ENCODE results near the gene ADAM12. TPM values are rescaled to one million over a fixed set of nuclear protein-coding genes. Genes with fewer than 3 reads are reported as not detected.

ADAM12 gene
- total RNA-seq, 1 experiment from 2014 or later, result not detected

GRCh38 chr10:126102636-126103035, 285.6 kb downstream of the ADAM12 start (continued):
- TF ChIP-seq FOSL1 (IDR thresholded peaks at IDR 0.05; ENCODE audit: low read depth), result no peak
- no peak for TF ChIP-seq TCF7L2 (IDR thresholded peaks at IDR 0.05; ENCODE audit: borderline replicate concordance, extremely low read depth, insufficient read depth, insufficient read length)
- TF ChIP-seq SRF (IDR thresholded peaks at IDR 0.05; ENCODE audit: low read depth), result no peak
- TF ChIP-seq, protein P1, sequence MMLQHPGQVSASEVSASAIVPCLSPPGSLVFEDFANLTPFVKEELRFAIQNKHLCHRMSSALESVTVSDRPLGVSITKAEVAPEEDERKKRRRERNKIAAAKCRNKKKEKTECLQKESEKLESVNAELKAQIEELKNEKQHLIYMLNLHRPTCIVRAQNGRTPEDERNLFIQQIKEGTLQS (IDR thresholded peaks at IDR 0.05), result no peak
- TF ChIP-seq YY1 (IDR thresholded peaks at IDR 0.05; ENCODE audit: extremely low read depth, insufficient replicate concordance, low read depth, low read length), result no peak
- TF ChIP-seq ELF1 (IDR thresholded peaks at IDR 0.05; ENCODE audit: borderline replicate concordance, low read depth), result no peak
- no peak for TF ChIP-seq EZH2 (IDR thresholded peaks at IDR 0.05)
- no peak for TF ChIP-seq SP1 (IDR thresholded peaks at IDR 0.05; ENCODE audit: low read depth)
- TF ChIP-seq REST (IDR thresholded peaks at IDR 0.05; ENCODE audit: low read depth), result no peak
- no peak for TF ChIP-seq EGR1 (IDR thresholded peaks at IDR 0.05; ENCODE audit: low read depth)
- TF ChIP-seq JUND (IDR thresholded peaks at IDR 0.05), result no peak
- TF ChIP-seq CEBPB (IDR thresholded peaks at IDR 0.05; ENCODE audit: low read depth), result no peak

DNA sequence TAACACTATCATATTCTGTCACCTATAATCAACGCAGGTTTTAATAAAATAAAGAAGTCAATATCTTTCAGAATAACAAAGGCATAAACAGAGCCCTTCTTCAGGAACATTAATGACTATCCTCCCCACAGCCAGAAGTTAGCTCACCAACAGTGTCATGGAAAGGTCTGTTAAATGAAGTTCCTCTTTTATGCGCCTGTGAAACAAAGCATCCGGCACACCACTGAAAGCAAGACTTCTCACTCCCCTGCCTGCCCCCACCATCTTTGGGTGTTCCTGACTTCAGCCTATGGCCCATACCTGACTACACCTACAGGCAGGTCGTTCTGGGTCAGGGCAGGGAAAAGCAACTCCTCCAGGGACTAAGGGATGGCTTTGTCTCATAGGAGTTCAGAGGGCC, 286.5 kb downstream of the ADAM12 start:
- POLR2A ChIA-PET, result no interaction called here
- DNase-seq (ENCODE audit: low read depth, low spot score) (no peak), ATAC-seq (no peak)
- Histone ChIP-seq H4K20me1 (ENCODE audit: insufficient read depth) (no peaks in the 10 kb centered on the region), H3K9me2 (ENCODE audit: insufficient read depth) (no peaks in the 10 kb centered on the region), H3K4me2 (ENCODE audit: low read length) (no peak overlapping the region), H3K27me3 (ENCODE audit: insufficient read depth, low read length) (peaks cover 57% of the 10 kb centered on the region), H3K9ac (ENCODE audit: low read length) (no peak overlapping the region), H3K9me3 (ENCODE audit: control insufficient read depth in 1 of 2, insufficient read depth in 1 of 2, low read depth in 1 of 2, low read length in 2 of 2) (no peaks in the 10 kb centered on the region), H3K4me1 (ENCODE audit: control insufficient read depth in 1 of 2, insufficient read depth in 2 of 2, low read length in 2 of 2) (no peaks in the 10 kb centered on the region), H3K4me3 (replicated peaks in 1 of 2; ENCODE audit: low read depth in 1 of 2, low read length in 2 of 2) (no peak overlapping the region), H3K27ac (ENCODE audit: low read depth, low read length) (no peak overlapping the region), H2AFZ (ENCODE audit: low read depth, low read length, poor library complexity, severe bottlenecking) (no peak overlapping the region), H3K79me2 (ENCODE audit: insufficient read depth, low read length) (no peaks in the 10 kb centered on the region), H3K36me3 (ENCODE audit: control insufficient read depth in 1 of 2, insufficient read depth in 2 of 2, low read length in 2 of 2) (no peaks in the 10 kb centered on the region)
- CTCF ChIA-PET, result no interaction called here
- no TSS peak for BruUV-seq (replicated peaks)
- RAD21 ChIA-PET (ENCODE audit: low non-redundant PET in 1 of 2, low total read pairs in 2 of 2, uncharacterized antibody in 2 of 2, unreplicated experiment in 2 of 2), result no interaction called here
- intact Hi-C loops (cut with micrococcal nuclease), result no loop called here
- TF ChIP-seq ZFX (IDR thresholded peaks at IDR 0.05) (no peak), CEBPB (IDR thresholded peaks at IDR 0.05; ENCODE audit: low read depth) (no peak), ZNF274 (IDR thresholded peaks at IDR 0.05; ENCODE audit: low read depth, low read length) (no peak), RAD21 (IDR thresholded peaks at IDR 0.05; ENCODE audit: low read depth) (no peak), SIN3A (IDR thresholded peaks at IDR 0.05; ENCODE audit: low read depth) (no peak), CBX3 (IDR thresholded peaks at IDR 0.05; ENCODE audit: low read depth) (no peak), JUND (IDR thresholded peaks at IDR 0.05) (no peak), ELF1 (IDR thresholded peaks at IDR 0.05; ENCODE audit: borderline replicate concordance, low read depth) (no peak), EZH2phosphoT487 (IDR thresholded peaks at IDR 0.05; ENCODE audit: borderline replicate concordance) (no peak), REST (IDR thresholded peaks at IDR 0.05; ENCODE audit: low read depth) (no peak), POLR2AphosphoS5 (IDR thresholded peaks at IDR 0.05; ENCODE audit: low read depth, low read length) (no peak)
- TF ChIP-seq, protein P1 (IDR thresholded peaks at IDR 0.05), result no peak
